K562 (cell line): ENCODE measurements around the gene PACSIN1. TPM values are rescaled to one million over a fixed set of nuclear protein-coding genes. Genes with fewer than 3 reads are reported as not detected.

Source experiments
- BRD9 ChIP-seq: fragments of 450-650 bp; IDR thresholded peaks from 2 replicates; pipeline ENCODE4 v1.6.1; 2018; ENCODE audit warnings: low read depth; ENCODE audit not compliant: partially characterized antibody
- FOXP4 ChIP-seq: sonication (generic); formaldehyde crosslinking; IDR thresholded peaks from 2 replicates; pipeline ENCODE4 v1.8.0; 2022; ENCODE audit warnings: mild to moderate bottlenecking, missing genetic modification reagents, borderline replicate concordance
- GTF2E2 ChIP-seq: fragments of 200-800 bp; sonication (Bioruptor generic); IDR thresholded peaks from 2 replicates; pipeline ENCODE4 v1.6.1; 2016; ENCODE audit warnings: missing genetic modification characterization, missing compliant biosample characterization
- HMGXB4 ChIP-seq: sonication (generic); formaldehyde crosslinking; IDR thresholded peaks from 2 replicates; pipeline ENCODE4 v1.8.1; 2023; ENCODE audit warnings: mild to moderate bottlenecking, missing genetic modification reagents
- HNRNPK ChIP-seq: fragments of 200-400 bp; formaldehyde crosslinking; IDR thresholded peaks from one replicate; pipeline ENCODE4 v1.6.1; 2018; ENCODE audit warnings: mild to moderate bottlenecking, low read depth, low read length; ENCODE audit not compliant: poor library complexity, severe bottlenecking
- POLR3G ChIP-seq: IDR thresholded peaks from 2 replicates; pipeline ENCODE4 v1.6.1; 2011; ENCODE audit not compliant: insufficient read length, insufficient replicate concordance; ENCODE audit errors: extremely low read depth
- SMARCB1 ChIP-seq: IDR thresholded peaks from 2 replicates; pipeline ENCODE4 v1.6.1; 2011; ENCODE audit warnings: improper control_type of control experiment, low read depth; ENCODE audit not compliant: insufficient read length
- SRSF3 ChIP-seq: fragments of 200-400 bp; formaldehyde crosslinking; IDR thresholded peaks from 2 replicates; pipeline ENCODE4 v1.6.1; 2016; ENCODE audit warnings: mild to moderate bottlenecking, low read length, moderate library complexity; ENCODE audit not compliant: insufficient read depth
- UBTF ChIP-seq, 2 experiments: IDR thresholded peaks; 2 replicates each; pipeline ENCODE4 v1.6.1; 2012; ENCODE audit warnings: improper control_type of control experiment in 2 of 2, low read depth in 2 of 2, low read length in 2 of 2, borderline replicate concordance in 1 of 2
- ZBTB11 ChIP-seq, 3 experiments: fragments of 200-800 bp in 1 of 3; fragments of 250-450 bp in 1 of 3; fragments of 450-650 bp in 1 of 3; sonication (Bioruptor Pico) in 1 of 3; sonication (Bioruptor generic) in 1 of 3; formaldehyde crosslinking in 1 of 3; IDR thresholded peaks; 2 replicates each; pipeline versions ENCODE4 v1.6.1 to v1.8.0; 2016 to 2022; ENCODE audit warnings: mild to moderate bottlenecking in 2 of 3, missing genetic modification characterization in 2 of 3, missing compliant biosample characterization in 1 of 3, moderate library complexity in 1 of 3
- ZNF175 ChIP-seq: fragments of 200-800 bp; sonication (Bioruptor generic); IDR thresholded peaks from 2 replicates; pipeline ENCODE4 v1.6.1; 2016; ENCODE audit warnings: low read depth, mild to moderate bottlenecking, missing genetic modification characterization, missing compliant biosample characterization
- ZNF277 ChIP-seq: fragments of 250-450 bp; sonication (Bioruptor Pico); IDR thresholded peaks from 2 replicates; pipeline ENCODE4 v1.8.0; 2022; ENCODE audit warnings: inconsistent platforms, mild to moderate bottlenecking, moderate library complexity, borderline replicate concordance
- ZNF764 ChIP-seq: fragments of 250-450 bp; sonication (Bioruptor Pico); IDR thresholded peaks from 2 replicates; pipeline ENCODE4 v1.4.0; 2020; ENCODE audit warnings: low read depth, mild to moderate bottlenecking, moderate library complexity
- polyA plus RNA-seq, 8 experiments: library from polyadenylated mRNA; depleted of rRNA in 4 of 8; stranded (reverse) in 5 of 8; unstranded in 3 of 8; fragments of >200 nt; fragmentation: Nextera tagmentation in 2 of 8; fragmentation: Illumina TruSeq in 1 of 8; extraction: Ambion mirVana in 2 of 8; extraction: Trizol in 1 of 8; gene quantifications; 2 replicates each; pipeline versions ENCODE4 v1.2.1 to v1.2.3, GENCODE V29; 2011 to 2014; ENCODE audit warnings: inconsistent platforms in 1 of 8, missing spikeins in 1 of 8
- total RNA-seq, 7 experiments: library from RNA; depleted of rRNA in 6 of 7; stranded (reverse); fragments of >200 nt in 6 of 7; fragmentation: Illumina TruSeq in 2 of 7; extraction: Trizol in 2 of 7; gene quantifications; 2 replicates each; pipeline versions ENCODE4 v1.2.1 to v1.2.3, GENCODE V29; 2011 to 2021; ENCODE audit warnings: low replicate concordance in 1 of 7

The PACSIN1 gene
- total and polyA plus RNA-seq, 9 of the 15 experiments (the other 6 are each of a cell fraction or from before 2014, with no cell fraction given): 0.01 to 1.7 (median 0.45) TPM

GRCh38 chr6:34526241-34526972 lies 60.5 kb downstream of the PACSIN1 start (continued):
- TF ChIP-seq ZBTB11 (CRISPR knock-in tag; IDR thresholded peaks at IDR 0.05) (peak in 1 of 3 experiments; percentile 19; a peak in 1 of 6 replicates), BRD9 (no peak), SRSF3 (no peak), UBTF (IDR thresholded peaks at IDR 0.05; ENCODE audit: borderline replicate concordance in 1 of 2, low read depth in 2 of 2, low read length in 2 of 2) (no peak), HMGXB4 (CRISPR knock-in tag) (no peak; the same call in 1 of the 2 replicates), ZNF175 (CRISPR knock-in tag) (0 out of 2 replicates have a peak, but pooled peaks have one; percentile 33), POLR3G (no peak), FOXP4 (CRISPR knock-in tag) (no peak), GTF2E2 (tag) (no peak; the same call in 1 of the 2 replicates), HNRNPK (no peak), SMARCB1 (no peak), ZNF277 (CRISPR knock-in tag) (no peak), ZNF764 (CRISPR knock-in tag) (no peak)
